K562 (cell line): ENCODE results near the gene MRPL2. TPM values are rescaled to one million over a fixed set of nuclear protein-coding genes. Genes with fewer than 3 reads are reported as not detected.

ENCODE experiments used
- CBFB ChIP-seq: sonication (generic); formaldehyde crosslinking; IDR thresholded peaks from 2 replicates; pipeline ENCODE4 v1.4.0; 2020; ENCODE audit warnings: mild to moderate bottlenecking, missing genetic modification reagents
- E2F3 ChIP-seq: fragments of 250-450 bp; sonication (Bioruptor Pico); IDR thresholded peaks from 2 replicates; pipeline ENCODE4 v1.4.0; 2020; ENCODE audit warnings: mild to moderate bottlenecking
- EZH2 ChIP-seq: IDR thresholded peaks from 2 replicates; pipeline ENCODE4 v1.6.1; 2012; ENCODE audit warnings: low read depth, mild to moderate bottlenecking, inconsistent platforms, low read length, borderline replicate concordance
- FOXA3 ChIP-seq, 2 experiments: fragments of 450-650 bp in 1 of 2; sonication (generic) in 1 of 2; formaldehyde crosslinking; IDR thresholded peaks in 1 of 2; conservative IDR thresholded peaks in 1 of 2; 2 replicates each; pipeline versions ENCODE4 v1.4.0 to v1.8.0; 2020 to 2022; ENCODE audit warnings: mild to moderate bottlenecking in 2 of 2, missing genetic modification reagents in 1 of 2
- GATA2 ChIP-seq: sonication (generic); formaldehyde crosslinking; IDR thresholded peaks from 2 replicates; pipeline ENCODE4 v1.4.0; 2020; ENCODE audit warnings: mild to moderate bottlenecking, missing genetic modification reagents
- HDAC6 ChIP-seq: IDR thresholded peaks from 2 replicates; pipeline ENCODE4 v1.6.1; 2012; ENCODE audit warnings: low read depth, mild to moderate bottlenecking, control low read depth, inconsistent platforms, low read length, moderate library complexity
- KAT7 ChIP-seq: sonication (generic); formaldehyde crosslinking; IDR thresholded peaks from 2 replicates; pipeline ENCODE4 v1.8.0; 2022; ENCODE audit warnings: missing genetic modification reagents, mild to moderate bottlenecking, borderline replicate concordance
- MYC ChIP-seq, 2 experiments: fragments of 250-450 bp in 1 of 2; sonication (Bioruptor Pico) in 1 of 2; IDR thresholded peaks; 2 replicates each; pipeline versions ENCODE4 v1.5.1 to v1.6.1; 2012 to 2021; ENCODE audit warnings: low read depth in 2 of 2, borderline replicate concordance in 1 of 2, improper control_type of control experiment in 1 of 2, low read length in 1 of 2, mild to moderate bottlenecking in 1 of 2, moderate library complexity in 1 of 2
- POLR2G ChIP-seq: fragments of 200-400 bp; formaldehyde crosslinking; IDR thresholded peaks from 2 replicates; pipeline ENCODE4 v1.6.1; 2017; ENCODE audit warnings: low read depth, mild to moderate bottlenecking, antibody characterized with exemption, low read length, moderate library complexity
- RBM39 ChIP-seq: fragments of 200-400 bp; formaldehyde crosslinking; optimal IDR thresholded peaks from 2 replicates; pipeline ENCODE3; 2018; ENCODE audit warnings: low read depth, low read length
- SIN3A ChIP-seq, 2 experiments: fragments of 150-350 bp in 1 of 2; IDR thresholded peaks; 2 replicates each; pipeline ENCODE4 v1.6.1; 2011 to 2016; ENCODE audit warnings: borderline replicate concordance in 2 of 2, low read depth in 2 of 2, low read length in 2 of 2, mild to moderate bottlenecking in 2 of 2, moderate library complexity in 2 of 2; ENCODE audit not compliant: control insufficient read depth in 1 of 2
- polyA plus RNA-seq, 8 experiments: library from polyadenylated mRNA; depleted of rRNA in 4 of 8; stranded (reverse) in 5 of 8; unstranded in 3 of 8; fragments of >200 nt; fragmentation: Nextera tagmentation in 2 of 8; fragmentation: Illumina TruSeq in 1 of 8; extraction: Ambion mirVana in 2 of 8; extraction: Trizol in 1 of 8; gene quantifications; 2 replicates each; pipeline versions ENCODE4 v1.2.1 to v1.2.3, GENCODE V29; 2011 to 2014; ENCODE audit warnings: inconsistent platforms in 1 of 8, missing spikeins in 1 of 8
- total RNA-seq, 7 experiments: library from RNA; depleted of rRNA in 6 of 7; stranded (reverse); fragments of >200 nt in 6 of 7; fragmentation: Illumina TruSeq in 2 of 7; extraction: Trizol in 2 of 7; gene quantifications; 2 replicates each; pipeline versions ENCODE4 v1.2.1 to v1.2.3, GENCODE V29; 2011 to 2021; ENCODE audit warnings: low replicate concordance in 1 of 7
- TF ChIP-seq, protein P1 (sequence below), 2 experiments: fragments of 200-800 bp in 1 of 2; sonication (Bioruptor generic) in 1 of 2; sonication (generic) in 1 of 2; formaldehyde crosslinking in 1 of 2; IDR thresholded peaks in 1 of 2; conservative IDR thresholded peaks in 1 of 2; 2 replicates each; pipeline versions ENCODE4 v1.5.0 to v1.6.1; 2016 to 2020; ENCODE audit warnings: missing compliant biosample characterization in 1 of 2, missing genetic modification characterization in 1 of 2, missing genetic modification reagents in 1 of 2
- TF ChIP-seq, protein P2 (sequence below): sonication (generic); formaldehyde crosslinking; IDR thresholded peaks from 2 replicates; pipeline ENCODE4 v1.8.1; 2023; ENCODE audit warnings: mild to moderate bottlenecking, missing genetic modification reagents, moderate library complexity
- TF ChIP-seq, protein P3 (sequence below), 3 experiments: fragments of 200-800 bp in 1 of 3; sonication (Bioruptor generic) in 1 of 3; sonication (generic) in 1 of 3; formaldehyde crosslinking in 1 of 3; IDR thresholded peaks; 2 replicates each; pipeline versions ENCODE4 v1.6.1 to v1.8.0; 2016 to 2022; ENCODE audit warnings: mild to moderate bottlenecking in 2 of 3, missing compliant biosample characterization in 2 of 3, missing genetic modification characterization in 2 of 3, missing genetic modification reagents in 1 of 3
- TF ChIP-seq, protein P4 (sequence below): IDR thresholded peaks from 2 replicates; pipeline ENCODE4 v1.6.1; 2016; ENCODE audit warnings: missing genetic modification characterization, missing compliant biosample characterization

Gene MRPL2
- total and polyA plus RNA-seq, 9 of the 15 experiments (the other 6 are each of a cell fraction or from before 2014, with no cell fraction given) = 63.1 to 262 (median 121) TPM

DNA sequence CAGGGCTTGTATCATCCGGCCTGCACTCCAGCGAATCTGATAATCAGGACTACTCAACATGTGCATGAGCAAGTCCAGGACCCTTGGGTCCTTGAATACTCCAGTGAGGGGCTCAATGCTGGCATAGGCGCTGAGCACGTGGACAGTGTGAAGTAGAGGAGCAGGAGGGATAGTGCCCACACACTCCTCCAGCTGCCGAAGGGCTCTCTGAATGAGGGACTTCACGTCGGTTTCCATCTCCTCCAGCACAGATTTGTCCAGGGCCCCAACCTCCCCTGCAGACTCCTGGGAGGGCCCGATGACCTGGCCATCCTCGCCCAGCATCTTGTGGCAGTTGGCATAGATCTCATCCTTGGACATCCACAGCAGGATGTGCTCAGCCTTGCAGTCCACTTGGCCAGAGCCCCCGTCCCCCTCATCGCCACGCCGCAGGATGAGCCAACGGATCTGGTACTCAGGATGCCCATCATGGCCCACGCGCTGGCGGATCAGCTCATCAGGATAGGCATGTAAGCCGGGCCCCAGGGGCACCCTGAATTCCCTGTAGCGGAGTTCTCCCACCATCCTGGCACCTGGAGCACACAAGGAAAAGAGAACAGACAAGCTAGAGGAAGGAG, 6.9 kb downstream of the MRPL2 start (continued):
- TF ChIP-seq, protein P1, sequence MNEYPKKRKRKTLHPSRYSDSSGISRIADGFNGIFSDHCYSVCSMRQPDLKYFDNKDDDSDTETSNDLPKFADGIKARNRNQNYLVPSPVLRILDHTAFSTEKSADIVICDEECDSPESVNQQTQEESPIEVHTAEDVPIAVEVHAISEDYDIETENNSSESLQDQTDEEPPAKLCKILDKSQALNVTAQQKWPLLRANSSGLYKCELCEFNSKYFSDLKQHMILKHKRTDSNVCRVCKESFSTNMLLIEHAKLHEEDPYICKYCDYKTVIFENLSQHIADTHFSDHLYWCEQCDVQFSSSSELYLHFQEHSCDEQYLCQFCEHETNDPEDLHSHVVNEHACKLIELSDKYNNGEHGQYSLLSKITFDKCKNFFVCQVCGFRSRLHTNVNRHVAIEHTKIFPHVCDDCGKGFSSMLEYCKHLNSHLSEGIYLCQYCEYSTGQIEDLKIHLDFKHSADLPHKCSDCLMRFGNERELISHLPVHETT (CRISPR knock-in tag; conservative IDR thresholded peaks at IDR 0.05 in 1 of 2, IDR thresholded peaks at IDR 0.05 in 1 of 2) = 0 out of 4 replicates have a peak, but pooled peaks of 1 of the 2 experiments have one; percentile 3
- TF ChIP-seq MYC (IDR thresholded peaks at IDR 0.05; ENCODE audit: low read depth, low read length) (no peak), MYC (CRISPR knock-in tag; IDR thresholded peaks at IDR 0.05; ENCODE audit: borderline replicate concordance, low read depth) (no peak), E2F3 (CRISPR knock-in tag) (no peak), SIN3A (IDR thresholded peaks at IDR 0.05; ENCODE audit: borderline replicate concordance in 2 of 2, control insufficient read depth in 1 of 2, low read depth in 2 of 2, low read length in 2 of 2) (no peak), CBFB (CRISPR knock-in tag) (0 out of 2 replicates have a peak, but pooled peaks have one; percentile 29), GATA2 (CRISPR knock-in tag) (0 out of 2 replicates have a peak, but pooled peaks have one; percentile 41), FOXA3 (CRISPR knock-in tag; conservative IDR thresholded peaks at IDR 0.05 in 1 of 2, IDR thresholded peaks at IDR 0.05 in 1 of 2) (0 out of 4 replicates have a peak, but pooled peaks of 1 of the 2 experiments have one; percentile 28), POLR2G (peak; percentile 62), RBM39 (no peak), KAT7 (CRISPR knock-in tag) (peak; percentile 68; the same call in 1 of the 2 replicates), HDAC6 (no peak), EZH2 (no peak)
- TF ChIP-seq, protein P2, sequence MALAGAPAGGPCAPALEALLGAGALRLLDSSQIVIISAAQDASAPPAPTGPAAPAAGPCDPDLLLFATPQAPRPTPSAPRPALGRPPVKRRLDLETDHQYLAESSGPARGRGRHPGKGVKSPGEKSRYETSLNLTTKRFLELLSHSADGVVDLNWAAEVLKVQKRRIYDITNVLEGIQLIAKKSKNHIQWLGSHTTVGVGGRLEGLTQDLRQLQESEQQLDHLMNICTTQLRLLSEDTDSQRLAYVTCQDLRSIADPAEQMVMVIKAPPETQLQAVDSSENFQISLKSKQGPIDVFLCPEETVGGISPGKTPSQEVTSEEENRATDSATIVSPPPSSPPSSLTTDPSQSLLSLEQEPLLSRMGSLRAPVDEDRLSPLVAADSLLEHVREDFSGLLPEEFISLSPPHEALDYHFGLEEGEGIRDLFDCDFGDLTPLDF (CRISPR knock-in tag) = peak; percentile 35; the same call in 1 of the 2 replicates
- TF ChIP-seq, protein P3, sequence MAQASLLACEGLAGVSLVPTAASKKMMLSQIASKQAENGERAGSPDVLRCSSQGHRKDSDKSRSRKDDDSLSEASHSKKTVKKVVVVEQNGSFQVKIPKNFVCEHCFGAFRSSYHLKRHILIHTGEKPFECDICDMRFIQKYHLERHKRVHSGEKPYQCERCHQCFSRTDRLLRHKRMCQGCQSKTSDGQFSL (CRISPR knock-in tag; IDR thresholded peaks at IDR 0.05) = no peak
- TF ChIP-seq, protein P3 (tag; IDR thresholded peaks at IDR 0.05) = no peak
- TF ChIP-seq, protein P4, sequence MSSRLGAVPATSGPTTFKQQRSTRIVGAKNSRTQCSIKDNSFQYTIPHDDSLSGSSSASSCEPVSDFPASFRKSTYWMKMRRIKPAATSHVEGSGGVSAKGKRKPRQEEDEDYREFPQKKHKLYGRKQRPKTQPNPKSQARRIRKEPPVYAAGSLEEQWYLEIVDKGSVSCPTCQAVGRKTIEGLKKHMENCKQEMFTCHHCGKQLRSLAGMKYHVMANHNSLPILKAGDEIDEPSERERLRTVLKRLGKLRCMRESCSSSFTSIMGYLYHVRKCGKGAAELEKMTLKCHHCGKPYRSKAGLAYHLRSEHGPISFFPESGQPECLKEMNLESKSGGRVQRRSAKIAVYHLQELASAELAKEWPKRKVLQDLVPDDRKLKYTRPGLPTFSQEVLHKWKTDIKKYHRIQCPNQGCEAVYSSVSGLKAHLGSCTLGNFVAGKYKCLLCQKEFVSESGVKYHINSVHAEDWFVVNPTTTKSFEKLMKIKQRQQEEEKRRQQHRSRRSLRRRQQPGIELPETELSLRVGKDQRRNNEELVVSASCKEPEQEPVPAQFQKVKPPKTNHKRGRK (tag) = no peak
- TF ChIP-seq, all 486 proteins: peak for 9
